ENCODE data around the gene TPSD1.
"Not testable (repeated sequence)": the region's sequence is repeated elsewhere in the genome, so short reads cannot be mapped to it uniquely, and the experiment has no call there.

Gene TPSD1

GRCh38 chr16:1241081-1241480 is 14.8 kb upstream of the TPSD1 start:
- DNase-seq (ENCODE audit: low read depth in 2 of 2), result not testable (repeated sequence)

- not testable (repeated sequence) for DNase-seq (ENCODE audit: low read depth in 2 of 2)
Measured at GRCh38 chr16:1243363-1243762, 12.5 kb upstream of the TPSD1 start.

GRCh38 chr16:1243907-1244850 is 11.7 kb upstream of the TPSD1 start:
- DNase-seq (ENCODE audit: low read depth in 2 of 2), result not testable (repeated sequence)

GRCh38 chr16:1244881-1245280 is 11.0 kb upstream of the TPSD1 start:
- DNase-seq (ENCODE audit: low read depth in 2 of 2), result no peak

GRCh38 chr16:1245452-1246020 is 10.3 kb upstream of the TPSD1 start:
- no peak for DNase-seq (ENCODE audit: low read depth in 2 of 2)

- not testable (repeated sequence) for DNase-seq (ENCODE audit: low read depth in 2 of 2)
Measured at GRCh38 chr16:1247903-1248537, 7.8 kb upstream of the TPSD1 start.

GRCh38 chr16:1249031-1249755 is 6.7 kb upstream of the TPSD1 start:
- DNase-seq (ENCODE audit: low read depth in 2 of 2), result not testable (repeated sequence)

GRCh38 chr16:1253701-1254364 is 2.0 kb upstream of the TPSD1 start:
- not testable (repeated sequence) for DNase-seq (ENCODE audit: low read depth in 2 of 2)

- DNase-seq (ENCODE audit: low read depth in 2 of 2), result not testable (repeated sequence)
Measured at GRCh38 chr16:1254821-1255220, 1.0 kb upstream of the TPSD1 start.

- DNase-seq (ENCODE audit: low read depth in 2 of 2), result not testable (repeated sequence)
Measured at GRCh38 chr16:1256296-1256873, 516 bp downstream of the TPSD1 start.

- no peak for DNase-seq (ENCODE audit: low read depth in 2 of 2)
Measured at GRCh38 chr16:1256874-1257322, 1.0 kb downstream of the TPSD1 start.

GRCh38 chr16:1257561-1258224 is 1.8 kb downstream of the TPSD1 start:
- no peak for DNase-seq (ENCODE audit: low read depth in 2 of 2)

GRCh38 chr16:1258225-1258600 is 2.3 kb downstream of the TPSD1 start:
- DNase-seq (ENCODE audit: low read depth in 2 of 2), result no peak

GRCh38 chr16:1258906-1259759 is 3.3 kb downstream of the TPSD1 start:
- DNase-seq (ENCODE audit: low read depth in 2 of 2), result no peak

- no peak for DNase-seq (ENCODE audit: low read depth in 2 of 2)
Measured at GRCh38 chr16:1259760-1260068, 3.8 kb downstream of the TPSD1 start.

- no peak for DNase-seq (ENCODE audit: low read depth in 2 of 2)
Measured at GRCh38 chr16:1260101-1260680, 4.3 kb downstream of the TPSD1 start.

- no peak for DNase-seq (ENCODE audit: low read depth in 2 of 2)
Measured at GRCh38 chr16:1261131-1261892, 5.4 kb downstream of the TPSD1 start.

GRCh38 chr16:1262210-1262845 is 6.5 kb downstream of the TPSD1 start:
- no peak for DNase-seq (ENCODE audit: low read depth in 2 of 2)
